Activated CD4-positive, alpha-beta T cell treated with anti-CD3 and anti-CD28 coated beads, Interleukin-10, Interleukin-2, amounts not matched to agents 100 ng/mL and 50 ng/mL, durations not matched to agents 16 hours and 8 hours (primary cell): ENCODE results near the gene MAJIN.

Experiments used
- DNase-seq: peaks from one replicate; pipeline ENCODE4 v3.0.0-alpha.2; 2020

The MAJIN gene

GRCh38 chr11:64929625-64930024 lies 42.3 kb downstream of the MAJIN start:
- DNase-seq, result no peak

- DNase-seq, result no peak
Observed at GRCh38 chr11:64928957-64929356, 43.0 kb downstream of the MAJIN start.

GRCh38 chr11:64926689-64927088 lies 45.2 kb downstream of the MAJIN start:
- no peak for DNase-seq

- DNase-seq, result no peak
Observed at GRCh38 chr11:64925536-64926436, 46.1 kb downstream of the MAJIN start.

- DNase-seq, result no peak
Observed at GRCh38 chr11:64924910-64925284, 47.0 kb downstream of the MAJIN start.

GRCh38 chr11:64923944-64924909 lies 47.7 kb downstream of the MAJIN start, which contains the start of gene PPP2R5B:
TSS of gene PPP2R5B (plus strand) at chr11:64924689. CDS start at chr11:64925735, 1,046 bp downstream.
- peak; percentile 91 for DNase-seq

GRCh38 chr11:64923151-64923661 lies 48.7 kb downstream of the MAJIN start:
- no peak for DNase-seq

- no peak for DNase-seq
Observed at GRCh38 chr11:64921384-64921783, 50.5 kb downstream of the MAJIN start.

- DNase-seq, result no peak
Observed at GRCh38 chr11:64920124-64920523, 51.8 kb downstream of the MAJIN start.

- no peak for DNase-seq
Observed at GRCh38 chr11:64919627-64920026, 52.3 kb downstream of the MAJIN start.

- DNase-seq, result peak; percentile 13
Observed at GRCh38 chr11:64918017-64918416, 53.9 kb downstream of the MAJIN start.

GRCh38 chr11:64917663-64917995 lies 54.3 kb downstream of the MAJIN start:
- no peak for DNase-seq

- DNase-seq, result peak; percentile 99
Observed at GRCh38 chr11:64916775-64917662, 54.9 kb downstream of the MAJIN start, which contains the start of gene ATG2A. TSS of gene ATG2A (minus strand) at chr11:64917209. CDS start at chr11:64917135, 74 bp downstream.

GRCh38 chr11:64916040-64916774 lies 55.7 kb downstream of the MAJIN start:
- peak; percentile 60 for DNase-seq

- no peak for DNase-seq
Observed at GRCh38 chr11:64915376-64915887, 56.5 kb downstream of the MAJIN start.

GRCh38 chr11:64914123-64914522 lies 57.8 kb downstream of the MAJIN start:
- DNase-seq, result no peak

GRCh38 chr11:64913171-64913727 lies 58.7 kb downstream of the MAJIN start:
- no peak for DNase-seq

- DNase-seq, result no peak
Observed at GRCh38 chr11:64911689-64912088, 60.2 kb downstream of the MAJIN start.

GRCh38 chr11:64911142-64911541 lies 60.8 kb downstream of the MAJIN start:
- no peak for DNase-seq

GRCh38 chr11:64910451-64911093 lies 61.3 kb downstream of the MAJIN start:
- DNase-seq, result no peak
